ENCODE results near the gene IL11RA. TPM values are rescaled to one million over a fixed set of nuclear protein-coding genes. Genes with fewer than 3 reads are reported as not detected.

Gene IL11RA
- total and polyA plus RNA-seq, 9 of the 15 experiments (the other 6 are each of a cell fraction or from before 2014, with no cell fraction given): 0.11 to 5.8 (median 2.8) TPM

DNA sequence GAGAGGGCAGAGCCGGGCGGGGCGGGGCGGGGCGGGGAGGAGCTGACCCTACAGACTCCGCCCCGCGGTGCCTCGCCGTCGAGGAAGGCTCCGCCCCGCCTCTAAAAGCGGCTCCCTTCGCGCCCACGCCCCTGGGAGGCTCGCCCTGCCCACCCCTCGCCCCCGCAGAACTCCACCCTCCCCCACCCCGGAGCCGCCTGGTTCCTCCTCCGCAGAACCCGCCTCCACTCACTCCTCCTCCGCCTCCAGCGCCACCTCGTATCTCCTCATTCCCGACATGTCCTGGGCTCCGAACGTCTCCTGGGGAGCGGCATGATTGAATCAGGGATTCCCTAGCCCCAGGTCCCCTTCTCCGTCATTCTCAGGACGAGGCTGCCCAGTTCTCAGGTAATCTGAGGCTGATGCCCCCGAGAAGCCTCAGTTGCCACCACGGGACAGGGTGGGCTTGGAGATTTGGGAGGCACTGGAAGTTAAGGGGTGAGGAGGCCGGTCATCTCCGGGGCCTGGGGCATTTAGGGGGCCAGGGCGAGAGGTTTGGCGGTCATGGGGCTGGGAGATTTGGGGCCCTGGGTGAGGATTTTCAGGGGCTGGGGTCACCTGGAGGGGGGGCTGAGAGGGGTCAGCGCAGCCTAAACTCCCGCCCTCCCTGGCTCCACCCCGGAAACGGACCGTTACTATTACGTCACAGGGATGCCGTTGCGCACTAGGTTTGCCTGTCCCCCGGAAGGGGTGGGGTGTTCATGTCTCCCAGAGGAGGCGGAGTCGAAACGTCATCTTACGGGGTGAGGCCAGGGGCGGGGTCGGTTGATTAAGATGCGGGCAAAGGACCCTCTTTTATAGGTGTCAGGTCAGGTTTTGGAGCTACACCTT, 13.6 kb downstream of the IL11RA start (continued):
- TF ChIP-seq, protein P1, sequence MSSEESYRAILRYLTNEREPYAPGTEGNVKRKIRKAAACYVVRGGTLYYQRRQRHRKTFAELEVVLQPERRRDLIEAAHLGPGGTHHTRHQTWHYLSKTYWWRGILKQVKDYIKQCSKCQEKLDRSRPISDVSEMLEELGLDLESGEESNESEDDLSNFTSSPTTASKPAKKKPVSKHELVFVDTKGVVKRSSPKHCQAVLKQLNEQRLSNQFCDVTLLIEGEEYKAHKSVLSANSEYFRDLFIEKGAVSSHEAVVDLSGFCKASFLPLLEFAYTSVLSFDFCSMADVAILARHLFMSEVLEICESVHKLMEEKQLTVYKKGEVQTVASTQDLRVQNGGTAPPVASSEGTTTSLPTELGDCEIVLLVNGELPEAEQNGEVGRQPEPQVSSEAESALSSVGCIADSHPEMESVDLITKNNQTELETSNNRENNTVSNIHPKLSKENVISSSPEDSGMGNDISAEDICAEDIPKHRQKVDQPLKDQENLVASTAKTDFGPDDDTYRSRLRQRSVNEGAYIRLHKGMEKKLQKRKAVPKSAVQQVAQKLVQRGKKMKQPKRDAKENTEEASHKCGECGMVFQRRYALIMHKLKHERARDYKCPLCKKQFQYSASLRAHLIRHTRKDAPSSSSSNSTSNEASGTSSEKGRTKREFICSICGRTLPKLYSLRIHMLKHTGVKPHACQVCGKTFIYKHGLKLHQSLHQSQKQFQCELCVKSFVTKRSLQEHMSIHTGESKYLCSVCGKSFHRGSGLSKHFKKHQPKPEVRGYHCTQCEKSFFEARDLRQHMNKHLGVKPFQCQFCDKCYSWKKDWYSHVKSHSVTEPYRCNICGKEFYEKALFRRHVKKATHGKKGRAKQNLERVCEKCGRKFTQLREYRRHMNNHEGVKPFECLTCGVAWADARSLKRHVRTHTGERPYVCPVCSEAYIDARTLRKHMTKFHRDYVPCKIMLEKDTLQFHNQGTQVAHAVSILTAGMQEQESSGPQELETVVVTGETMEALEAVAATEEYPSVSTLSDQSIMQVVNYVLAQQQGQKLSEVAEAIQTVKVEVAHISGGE (CRISPR knock-in tag; IDR thresholded peaks at IDR 0.05): peak in 1 of 3 experiments; percentile 90; a peak in 3 of 6 replicates
- TF ChIP-seq DPF2 (IDR thresholded peaks at IDR 0.05) (peak; percentile 77; the same call in 1 of the 2 replicates), KLF13 (tag; IDR thresholded peaks at IDR 0.05; ENCODE audit: borderline replicate concordance, low read depth) (0 out of 2 replicates have a peak, but pooled peaks have one; percentile 37), NFIC (IDR thresholded peaks at IDR 0.05) (peak; percentile 39; the same call in 1 of the 2 replicates), NCOA1 (IDR thresholded peaks at IDR 0.05; ENCODE audit: low read depth) (peak; percentile 85; the same call in 1 of the 2 replicates), ZFP1 (CRISPR knock-in tag; IDR thresholded peaks at IDR 0.05) (no peak), GABPB1 (CRISPR knock-in tag; IDR thresholded peaks at IDR 0.05) (peak; percentile 93), PHB (CRISPR knock-in tag; IDR thresholded peaks at IDR 0.05) (no peak), NFRKB (IDR thresholded peaks at IDR 0.05; ENCODE audit: low read depth) (peak; percentile 84; the same call in 1 of the 2 replicates), HDAC3 (IDR thresholded peaks at IDR 0.05; ENCODE audit: borderline replicate concordance, partially characterized antibody) (peak; percentile 61), SMARCE1 (IDR thresholded peaks at IDR 0.05) (peak; percentile 35; the same call in 1 of the 2 replicates), MCM7 (IDR thresholded peaks at IDR 0.05) (no peak)
- TF ChIP-seq, protein P2, sequence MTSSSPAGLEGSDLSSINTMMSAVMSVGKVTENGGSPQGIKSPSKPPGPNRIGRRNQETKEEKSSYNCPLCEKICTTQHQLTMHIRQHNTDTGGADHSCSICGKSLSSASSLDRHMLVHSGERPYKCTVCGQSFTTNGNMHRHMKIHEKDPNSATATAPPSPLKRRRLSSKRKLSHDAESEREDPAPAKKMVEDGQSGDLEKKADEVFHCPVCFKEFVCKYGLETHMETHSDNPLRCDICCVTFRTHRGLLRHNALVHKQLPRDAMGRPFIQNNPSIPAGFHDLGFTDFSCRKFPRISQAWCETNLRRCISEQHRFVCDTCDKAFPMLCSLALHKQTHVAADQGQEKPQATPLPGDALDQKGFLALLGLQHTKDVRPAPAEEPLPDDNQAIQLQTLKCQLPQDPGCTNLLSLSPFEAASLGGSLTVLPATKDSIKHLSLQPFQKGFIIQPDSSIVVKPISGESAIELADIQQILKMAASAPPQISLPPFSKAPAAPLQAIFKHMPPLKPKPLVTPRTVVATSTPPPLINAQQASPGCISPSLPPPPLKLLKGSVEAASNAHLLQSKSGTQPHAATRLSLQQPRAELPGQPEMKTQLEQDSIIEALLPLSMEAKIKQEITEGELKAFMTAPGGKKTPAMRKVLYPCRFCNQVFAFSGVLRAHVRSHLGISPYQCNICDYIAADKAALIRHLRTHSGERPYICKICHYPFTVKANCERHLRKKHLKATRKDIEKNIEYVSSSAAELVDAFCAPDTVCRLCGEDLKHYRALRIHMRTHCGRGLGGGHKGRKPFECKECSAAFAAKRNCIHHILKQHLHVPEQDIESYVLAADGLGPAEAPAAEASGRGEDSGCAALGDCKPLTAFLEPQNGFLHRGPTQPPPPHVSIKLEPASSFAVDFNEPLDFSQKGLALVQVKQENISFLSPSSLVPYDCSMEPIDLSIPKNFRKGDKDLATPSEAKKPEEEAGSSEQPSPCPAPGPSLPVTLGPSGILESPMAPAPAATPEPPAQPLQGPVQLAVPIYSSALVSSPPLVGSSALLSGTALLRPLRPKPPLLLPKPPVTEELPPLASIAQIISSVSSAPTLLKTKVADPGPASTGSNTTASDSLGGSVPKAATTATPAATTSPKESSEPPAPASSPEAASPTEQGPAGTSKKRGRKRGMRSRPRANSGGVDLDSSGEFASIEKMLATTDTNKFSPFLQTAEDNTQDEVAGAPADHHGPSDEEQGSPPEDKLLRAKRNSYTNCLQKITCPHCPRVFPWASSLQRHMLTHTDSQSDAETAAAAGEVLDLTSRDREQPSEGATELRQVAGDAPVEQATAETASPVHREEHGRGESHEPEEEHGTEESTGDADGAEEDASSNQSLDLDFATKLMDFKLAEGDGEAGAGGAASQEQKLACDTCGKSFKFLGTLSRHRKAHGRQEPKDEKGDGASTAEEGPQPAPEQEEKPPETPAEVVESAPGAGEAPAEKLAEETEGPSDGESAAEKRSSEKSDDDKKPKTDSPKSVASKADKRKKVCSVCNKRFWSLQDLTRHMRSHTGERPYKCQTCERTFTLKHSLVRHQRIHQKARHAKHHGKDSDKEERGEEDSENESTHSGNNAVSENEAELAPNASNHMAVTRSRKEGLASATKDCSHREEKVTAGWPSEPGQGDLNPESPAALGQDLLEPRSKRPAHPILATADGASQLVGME (CRISPR knock-in tag; IDR thresholded peaks at IDR 0.05): no peak
- TF ChIP-seq, protein P3, sequence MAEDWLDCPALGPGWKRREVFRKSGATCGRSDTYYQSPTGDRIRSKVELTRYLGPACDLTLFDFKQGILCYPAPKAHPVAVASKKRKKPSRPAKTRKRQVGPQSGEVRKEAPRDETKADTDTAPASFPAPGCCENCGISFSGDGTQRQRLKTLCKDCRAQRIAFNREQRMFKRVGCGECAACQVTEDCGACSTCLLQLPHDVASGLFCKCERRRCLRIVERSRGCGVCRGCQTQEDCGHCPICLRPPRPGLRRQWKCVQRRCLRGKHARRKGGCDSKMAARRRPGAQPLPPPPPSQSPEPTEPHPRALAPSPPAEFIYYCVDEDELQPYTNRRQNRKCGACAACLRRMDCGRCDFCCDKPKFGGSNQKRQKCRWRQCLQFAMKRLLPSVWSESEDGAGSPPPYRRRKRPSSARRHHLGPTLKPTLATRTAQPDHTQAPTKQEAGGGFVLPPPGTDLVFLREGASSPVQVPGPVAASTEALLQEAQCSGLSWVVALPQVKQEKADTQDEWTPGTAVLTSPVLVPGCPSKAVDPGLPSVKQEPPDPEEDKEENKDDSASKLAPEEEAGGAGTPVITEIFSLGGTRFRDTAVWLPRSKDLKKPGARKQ (CRISPR knock-in tag; IDR thresholded peaks at IDR 0.05): no peak
- TF ChIP-seq, protein P4, sequence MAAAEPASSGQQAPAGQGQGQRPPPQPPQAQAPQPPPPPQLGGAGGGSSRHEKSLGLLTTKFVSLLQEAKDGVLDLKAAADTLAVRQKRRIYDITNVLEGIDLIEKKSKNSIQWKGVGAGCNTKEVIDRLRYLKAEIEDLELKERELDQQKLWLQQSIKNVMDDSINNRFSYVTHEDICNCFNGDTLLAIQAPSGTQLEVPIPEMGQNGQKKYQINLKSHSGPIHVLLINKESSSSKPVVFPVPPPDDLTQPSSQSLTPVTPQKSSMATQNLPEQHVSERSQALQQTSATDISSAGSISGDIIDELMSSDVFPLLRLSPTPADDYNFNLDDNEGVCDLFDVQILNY (CRISPR knock-in tag; IDR thresholded peaks at IDR 0.05): no peak
